SU-DHL-6 (cell line): ENCODE data around the gene B3GAT2.

ENCODE experiments used
- CTCF ChIP-seq: fragments of 200-600 bp; sonication (generic); IDR thresholded peaks from one replicate; pipeline ENCODE4 v1.5.1; 2017; ENCODE audit warnings: antibody characterized with exemption, mild to moderate bottlenecking, low read length, moderate library complexity; ENCODE audit not compliant: insufficient read depth, poor library complexity, severe bottlenecking
- EZH2phosphoT487 ChIP-seq: fragments of 200-600 bp; sonication (generic), shearing (Covaris generic); conservative IDR thresholded peaks from 2 replicates; pipeline ENCODE4 v1.6.1; 2018; ENCODE audit warnings: mild to moderate bottlenecking, antibody characterized with exemption, low read length, moderate library complexity, mixed read lengths

GRCh38 chr6:70823651-70824050 is 133.2 kb downstream of the B3GAT2 start:
- TF ChIP-seq CTCF (no peak), EZH2phosphoT487 (no peak)
